OCI-M1 (cell line): ENCODE results near the gene ANKRD18A.

Experiments
- DNase-seq: peaks from one replicate; lab custom pipeline; 2025; lab: John Stamatoyannopoulos, UW

Gene ANKRD18A

GRCh38 chr9:38620483-38621433 lies at the start of gene ANKRD18A:
Gene ANKRD18A, minus strand, starts transcription at chr9:38620596. Its CDS starts 311 bp downstream, at chr9:38620285.
- no peak for DNase-seq

DNA sequence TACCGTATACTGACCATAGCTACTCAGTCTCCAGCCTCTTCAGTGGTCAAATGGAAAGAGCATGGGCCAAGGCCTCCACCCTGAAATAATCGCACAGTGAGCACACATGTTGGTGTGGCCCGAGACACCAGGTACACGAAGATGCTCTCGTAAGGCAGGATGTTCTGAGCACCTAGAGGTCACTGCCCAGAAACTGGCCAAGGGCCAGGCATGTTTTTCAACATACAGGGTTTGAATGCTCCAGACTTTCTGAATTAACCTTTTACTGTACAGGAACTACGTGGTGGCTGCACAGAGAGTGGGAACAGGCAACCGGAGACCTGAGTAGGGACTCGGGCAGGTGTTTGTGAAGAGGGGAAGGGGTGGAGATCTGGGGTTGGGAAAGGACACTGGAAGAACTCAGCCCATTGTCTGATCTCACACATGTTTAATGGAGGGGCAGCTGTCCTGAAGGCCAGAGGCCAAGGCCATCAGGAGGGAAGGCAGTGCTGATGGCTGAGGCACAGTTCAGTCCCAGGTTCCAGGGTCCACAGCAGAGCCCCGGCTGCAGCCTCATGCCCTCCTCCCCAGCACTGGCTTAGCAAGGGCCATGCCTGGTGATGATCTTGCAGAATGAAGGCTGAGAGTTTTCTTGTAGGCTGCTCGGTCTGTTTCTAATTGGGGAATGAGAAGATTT lies 48.5 kb upstream of the ANKRD18A start:
- no peak for DNase-seq

- no peak for DNase-seq
Observed at GRCh38 chr9:38662763-38663593, 42.6 kb upstream of the ANKRD18A start.

DNA sequence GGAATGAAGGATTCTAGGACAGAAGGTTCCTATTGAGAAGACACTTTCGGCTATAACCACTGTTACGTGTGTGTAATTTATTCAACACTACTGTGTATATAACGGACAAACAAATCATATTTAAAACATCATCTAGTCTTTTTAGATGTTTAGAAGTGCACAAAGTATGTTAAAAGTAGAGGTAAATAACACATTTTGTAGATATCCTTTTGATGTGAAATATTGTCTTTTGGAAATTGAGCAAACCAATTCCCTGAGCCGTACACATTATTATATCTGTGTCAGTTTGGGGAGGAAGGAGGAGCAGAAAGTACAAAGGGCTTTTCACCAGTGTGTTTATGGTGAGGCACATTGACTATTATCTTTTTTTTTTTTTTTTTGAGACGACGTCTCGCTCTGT lies 39.1 kb upstream of the ANKRD18A start:
- DNase-seq = no peak

GRCh38 chr9:38656896-38657295 lies 36.5 kb upstream of the ANKRD18A start:
- no peak for DNase-seq

GRCh38 chr9:38652486-38652885 lies 32.1 kb upstream of the ANKRD18A start:
- DNase-seq = no peak

- no peak for DNase-seq
Observed at GRCh38 chr9:38652044-38652443, 31.6 kb upstream of the ANKRD18A start.

GRCh38 chr9:38651400-38652042 lies 31.1 kb upstream of the ANKRD18A start:
- no peak for DNase-seq

- DNase-seq = no peak
Observed at GRCh38 chr9:38650564-38650963, 30.2 kb upstream of the ANKRD18A start.

- no peak for DNase-seq
Observed at GRCh38 chr9:38649731-38650363, 29.5 kb upstream of the ANKRD18A start.

- DNase-seq = no peak
Observed at GRCh38 chr9:38644601-38645000, 24.2 kb upstream of the ANKRD18A start.

- DNase-seq = no peak
Observed at GRCh38 chr9:38643815-38644173, 23.4 kb upstream of the ANKRD18A start.

DNA sequence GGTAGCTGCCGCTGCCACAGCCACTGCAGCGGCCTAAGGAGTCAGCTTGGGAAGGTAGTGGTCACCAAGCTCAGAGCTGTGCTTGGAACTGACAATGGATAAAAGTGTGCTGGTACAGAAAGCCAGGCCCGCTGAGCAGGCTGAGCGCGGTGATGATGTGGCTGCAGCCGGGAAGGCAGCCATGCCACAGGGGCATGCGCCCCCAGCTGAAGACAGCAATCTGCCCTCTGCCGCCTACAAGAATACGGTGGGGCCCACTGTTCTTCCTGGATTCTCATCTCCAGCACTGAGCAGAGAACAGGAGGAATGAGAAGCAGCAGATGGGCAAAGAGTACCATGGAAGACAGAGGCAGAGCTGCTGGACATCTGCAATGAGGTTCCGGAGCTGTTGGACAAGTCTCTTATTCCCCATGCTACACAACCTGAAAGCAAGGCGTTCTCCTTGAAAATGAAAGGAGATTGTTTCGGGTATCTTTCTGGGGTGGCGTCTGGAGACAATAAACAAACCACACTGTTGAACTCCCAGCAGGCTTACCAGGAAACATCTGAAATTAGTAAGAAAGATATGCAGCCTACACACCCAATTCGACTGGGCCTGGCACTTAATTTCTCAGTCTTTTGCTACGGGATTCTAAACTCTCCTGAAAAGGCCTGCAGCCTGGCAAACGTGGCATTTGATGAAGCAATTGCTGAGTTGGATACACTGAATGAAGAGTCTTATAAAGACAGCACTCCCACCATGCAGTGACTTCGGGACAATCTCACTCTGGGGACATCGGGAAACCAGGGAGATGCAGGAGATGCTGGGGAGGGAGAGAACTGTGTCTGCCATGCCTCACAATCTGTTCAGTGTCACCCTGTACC lies 22.8 kb upstream of the ANKRD18A start:
- no peak for DNase-seq

- DNase-seq = peak; percentile 65
Observed at GRCh38 chr9:38641985-38642864, 21.8 kb upstream of the ANKRD18A start.

DNA sequence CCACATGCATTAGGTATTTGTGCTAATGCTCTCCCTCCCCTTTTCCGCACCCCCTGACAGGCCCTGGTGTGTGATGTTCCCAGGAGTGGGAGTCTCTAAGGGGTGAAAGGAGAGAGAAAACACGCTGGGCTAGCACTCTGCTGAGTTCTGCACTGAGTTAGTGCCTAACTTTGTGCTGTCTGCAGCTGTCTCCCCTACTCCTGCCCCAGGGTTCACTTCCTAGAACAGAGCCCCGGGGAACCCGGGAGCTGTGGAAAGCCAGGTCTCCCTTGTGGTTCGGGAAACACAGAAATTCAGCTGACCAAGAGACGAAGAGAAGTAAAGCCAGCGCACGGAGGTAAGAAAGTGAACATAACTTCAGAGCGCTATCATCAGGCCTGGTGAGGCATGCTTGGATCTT lies 20.7 kb upstream of the ANKRD18A start:
- DNase-seq = no peak

GRCh38 chr9:38639577-38639940 lies 19.2 kb upstream of the ANKRD18A start:
- no peak for DNase-seq

GRCh38 chr9:38638881-38639576 lies 18.6 kb upstream of the ANKRD18A start:
- DNase-seq = no peak

DNA sequence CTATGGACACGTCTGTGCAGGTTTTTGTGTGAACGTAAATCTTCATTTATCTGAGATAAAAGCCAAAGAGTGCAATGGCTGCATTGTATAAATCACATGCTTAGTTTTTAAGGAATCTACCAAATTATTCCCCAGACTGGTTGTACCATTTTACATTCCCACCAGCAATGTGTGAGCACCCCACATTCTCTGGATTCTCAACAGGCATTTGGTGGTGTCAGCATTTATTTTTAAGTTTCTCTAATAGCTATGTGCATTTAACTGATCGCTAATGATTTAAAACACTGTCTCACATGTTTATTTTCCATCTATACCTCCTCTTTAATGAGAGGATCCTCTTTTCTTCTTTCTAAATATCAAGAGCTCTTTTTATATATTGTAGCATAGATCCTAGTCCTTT lies 13.9 kb upstream of the ANKRD18A start:
- no peak for DNase-seq

GRCh38 chr9:38629511-38629910 lies 9.1 kb upstream of the ANKRD18A start:
- no peak for DNase-seq
